MM.1S (cell line): ENCODE measurements around the gene FLNC.

Experiments
- DNase-seq: peaks from one replicate; pipeline ENCODE4 v3.0.0-alpha.2; 2015
- H2AFZ ChIP-seq: fragments of 300-600 bp; sonication (generic); 2 replicates; pipeline ENCODE4 v1.6.0; 2016; ENCODE audit warnings: antibody characterized with exemption, low read length
- H3F3A ChIP-seq: fragments of 300-600 bp; sonication (generic); 2 replicates; pipeline ENCODE4 v1.6.1; 2016; ENCODE audit warnings: mild to moderate bottlenecking, antibody characterized with exemption, low read length, moderate library complexity, mixed read lengths; ENCODE audit not compliant: insufficient read depth
- H3K27ac ChIP-seq: fragments of 300-600 bp; sonication (generic); 2 replicates; pipeline ENCODE4 v1.5.1; 2016; ENCODE audit warnings: mild to moderate bottlenecking, low read length
- H3K27me3 ChIP-seq: fragments of 300-600 bp; sonication (generic); replicated peaks from 2 replicates; pipeline ENCODE4 v1.6.0; 2016; ENCODE audit warnings: low read length; ENCODE audit not compliant: insufficient read depth
- H3K36me3 ChIP-seq: fragments of 300-600 bp; sonication (generic); replicated peaks from 2 replicates; pipeline ENCODE4 v1.6.1; 2016; ENCODE audit warnings: mild to moderate bottlenecking, low read length, mixed read lengths; ENCODE audit not compliant: insufficient read depth
- H3K4me1 ChIP-seq: fragments of 300-600 bp; sonication (generic); 2 replicates; pipeline ENCODE4 v1.6.1; 2016; ENCODE audit warnings: low read length, mixed read lengths
- H3K4me2 ChIP-seq: fragments of 300-600 bp; sonication (generic); 2 replicates; pipeline ENCODE4 v1.6.0; 2016; ENCODE audit warnings: low read depth, low read length
- H3K4me3 ChIP-seq: fragments of 300-600 bp; sonication (generic); 2 replicates; pipeline ENCODE4 v1.5.1; 2016; ENCODE audit warnings: low read length, mixed read lengths
- H3K79me2 ChIP-seq: fragments of 300-600 bp; sonication (generic); 2 replicates; pipeline ENCODE4 v1.6.1; 2016; ENCODE audit warnings: mixed run types, low read length, mixed read lengths
- H3K9ac ChIP-seq: fragments of 300-600 bp; sonication (generic); 2 replicates; pipeline ENCODE4 v1.6.1; 2016; ENCODE audit warnings: low read length, mixed read lengths
- H3K9me2 ChIP-seq: fragments of 300-600 bp; sonication (generic); replicated peaks from 2 replicates; pipeline ENCODE4 v1.6.1; 2016; ENCODE audit warnings: mild to moderate bottlenecking, low read length, mixed read lengths; ENCODE audit not compliant: insufficient read depth
- H3K9me3 ChIP-seq: fragments of 300-600 bp; sonication (generic); replicated peaks from 2 replicates; pipeline ENCODE4 v1.6.1; 2016; ENCODE audit warnings: mild to moderate bottlenecking, low read length, mixed read lengths; ENCODE audit not compliant: insufficient read depth
- H4K20me1 ChIP-seq: fragments of 300-600 bp; sonication (generic); 2 replicates; pipeline ENCODE4 v1.6.1; 2016; ENCODE audit warnings: mild to moderate bottlenecking, low read length, moderate library complexity, mixed read lengths; ENCODE audit not compliant: insufficient read depth
- CTCF ChIP-seq: fragments of 300-600 bp; sonication (generic); IDR thresholded peaks from 2 replicates; pipeline ENCODE4 v1.5.1; 2016; ENCODE audit warnings: antibody characterized with exemption, low read length, mixed read lengths
- EZH2 ChIP-seq: fragments of 300-600 bp; sonication (generic); optimal IDR thresholded peaks from 2 replicates; pipeline ENCODE3; 2017; ENCODE audit warnings: low read depth, mild to moderate bottlenecking, antibody characterized with exemption, low read length, mixed read lengths
- EZH2phosphoT487 ChIP-seq: fragments of 300-600 bp; sonication (generic); IDR thresholded peaks from 2 replicates; pipeline ENCODE4 v1.6.1; 2018; ENCODE audit warnings: antibody characterized with exemption, low read length

Gene FLNC

GRCh38 chr7:128880791-128881457 lies 50.7 kb downstream of the FLNC start:
- H3K79me2 ChIP-seq, result no peaks in the 10 kb centered on the region
- H3K9ac ChIP-seq, result no peak overlapping the region
- DNase-seq, result no peak
- no peak overlapping the region for H3K4me2 ChIP-seq
- H3K27me3 ChIP-seq, result no peaks in the 10 kb centered on the region
- H3K4me1 ChIP-seq, result peaks cover 5% of the 10 kb centered on the region
- no peak overlapping the region for H2AFZ ChIP-seq
- H3K4me3 ChIP-seq, result no peak overlapping the region
- H3F3A ChIP-seq, result no peaks in the 10 kb centered on the region
- H4K20me1 ChIP-seq, result no peaks in the 10 kb centered on the region
- no peak for TF ChIP-seq EZH2phosphoT487
- TF ChIP-seq EZH2, result no peak
- no peak for TF ChIP-seq CTCF
- H3K9me2 ChIP-seq, result no peaks in the 10 kb centered on the region
- H3K36me3 ChIP-seq, result no peaks in the 10 kb centered on the region
- no peak overlapping the region for H3K27ac ChIP-seq
- no peaks in the 10 kb centered on the region for H3K9me3 ChIP-seq

DNA sequence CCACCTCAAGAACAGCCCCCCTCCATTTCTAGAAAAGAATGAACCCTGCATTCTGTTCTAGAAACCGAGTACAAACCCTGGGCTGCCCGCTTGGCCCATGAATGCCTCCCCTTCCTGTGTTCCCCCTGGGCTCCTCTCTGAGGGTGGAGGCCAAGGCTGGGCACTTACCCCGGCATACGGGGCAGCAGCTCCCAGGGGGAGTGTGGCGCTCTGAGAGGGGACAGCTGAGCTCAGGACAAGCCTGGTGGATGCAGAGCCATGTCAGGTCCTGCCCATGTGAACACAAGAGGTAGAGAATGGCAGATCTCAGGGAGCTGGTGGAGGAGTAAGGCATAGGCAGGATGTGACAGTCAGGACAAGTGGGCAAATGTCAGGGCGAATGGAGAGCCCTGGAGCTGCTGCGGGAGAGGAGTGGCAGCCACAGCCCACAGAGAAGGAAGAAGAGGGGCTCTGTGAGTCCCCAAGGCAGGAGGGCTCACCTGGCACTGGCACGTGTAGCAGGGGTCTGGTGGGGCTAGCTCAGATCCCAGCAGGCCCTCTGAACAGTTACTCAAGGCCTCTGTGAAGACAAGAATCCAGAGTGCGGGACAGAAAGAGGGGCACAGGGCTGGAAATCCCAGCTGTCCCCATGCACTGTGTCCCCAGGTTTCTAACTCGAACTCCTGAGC lies 51.4 kb downstream of the FLNC start:
- H3K9ac ChIP-seq, result no peak overlapping the region
- H4K20me1 ChIP-seq, result no peaks in the 10 kb centered on the region
- H3K79me2 ChIP-seq, result no peaks in the 10 kb centered on the region
- TF ChIP-seq EZH2 (no peak), EZH2phosphoT487 (no peak), CTCF (no peak)
- no peak overlapping the region for H2AFZ ChIP-seq
- peaks cover 5% of the 10 kb centered on the region for H3K4me1 ChIP-seq
- no peaks in the 10 kb centered on the region for H3K9me3 ChIP-seq
- no peak for DNase-seq
- H3K27me3 ChIP-seq, result no peaks in the 10 kb centered on the region
- no peak overlapping the region for H3K27ac ChIP-seq
- no peaks in the 10 kb centered on the region for H3K9me2 ChIP-seq
- no peaks in the 10 kb centered on the region for H3F3A ChIP-seq
- H3K4me2 ChIP-seq, result no peak overlapping the region
- H3K4me3 ChIP-seq, result no peak overlapping the region
- H3K36me3 ChIP-seq, result no peaks in the 10 kb centered on the region

DNA sequence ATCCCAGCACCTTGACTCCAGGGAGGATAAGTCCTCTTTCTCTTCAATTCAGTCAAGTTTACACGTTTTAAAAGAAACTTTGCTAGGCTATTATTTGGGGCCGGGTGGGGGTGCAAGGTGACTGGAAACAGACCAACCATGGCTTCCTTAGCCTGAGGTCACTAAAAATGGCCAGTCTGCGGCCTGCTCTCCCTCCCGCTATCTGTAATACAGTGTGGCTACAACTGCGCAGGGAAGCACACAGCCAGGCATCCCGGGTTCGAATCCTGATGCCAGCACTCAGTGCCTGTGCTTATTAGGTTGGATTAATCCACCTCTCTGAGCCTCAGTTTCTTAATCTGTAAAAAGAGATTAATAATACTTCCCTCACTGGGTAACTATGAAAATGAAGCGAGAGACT lies 51.9 kb downstream of the FLNC start:
- TF ChIP-seq EZH2phosphoT487 (no peak), EZH2 (no peak), CTCF (no peak)
- Histone ChIP-seq H3K36me3 (no peaks in the 10 kb centered on the region), H3K9me3 (no peaks in the 10 kb centered on the region), H3K9me2 (no peaks in the 10 kb centered on the region), H3K79me2 (no peaks in the 10 kb centered on the region), H3F3A (no peaks in the 10 kb centered on the region), H4K20me1 (no peaks in the 10 kb centered on the region), H3K4me1 (peaks cover 5% of the 10 kb centered on the region), H3K27ac (no peak overlapping the region), H3K4me3 (no peak overlapping the region), H2AFZ (no peak overlapping the region), H3K27me3 (no peaks in the 10 kb centered on the region), H3K4me2 (no peak overlapping the region), H3K9ac (no peak overlapping the region)
- DNase-seq, result no peak
